Heart right ventricle (tissue), 16 donors: ENCODE measurements around the gene AUTS2. TPM values are rescaled to one million over a fixed set of nuclear protein-coding genes. Genes with fewer than 3 reads are reported as not detected.
A peak's percentile ranks its signal among the peaks of the same experiment; 100 is the strongest.

ENCODE experiments used
- ATAC-seq, 8 donors: fragments of 200-7000 bp; cut with Tn5 transposase; one replicate each; pipeline ENCODE4 v1.9.1; 2020; ENCODE audit warnings: mild to moderate bottlenecking in 8 of 8, moderate library complexity in 8 of 8, moderate number of reproducible peaks in 1 of 8
- DNase-seq, 2 donors: peaks; one replicate each; pipeline ENCODE4 v3.0.0-alpha.2; 2020
- H3K27ac ChIP-seq, 10 donors: fragments of 200-600 bp; sonication (generic) in 2 of 10; one replicate each; pipeline versions ENCODE4 v1.5.0 to v1.8.0; 2020 to 2022; ENCODE audit warnings: mild to moderate bottlenecking in 3 of 10
- H3K27me3 ChIP-seq, 7 donors: fragments of 200-600 bp; one replicate each; pipeline ENCODE4 v1.8.0; 2021 to 2022; ENCODE audit warnings: mild to moderate bottlenecking in 2 of 7
- H3K36me3 ChIP-seq, 9 donors: fragments of 200-600 bp; sonication (generic) in 1 of 9; one replicate each; pipeline versions ENCODE4 v1.5.0 to v1.8.0; 2020 to 2022; ENCODE audit warnings: mild to moderate bottlenecking in 2 of 9
- H3K4me1 ChIP-seq, 9 donors: fragments of 200-600 bp; sonication (generic) in 1 of 9; one replicate each; pipeline versions ENCODE4 v1.5.0 to v1.8.0; 2020 to 2022; ENCODE audit warnings: mild to moderate bottlenecking in 4 of 9
- H3K4me3 ChIP-seq, 10 donors: fragments of 200-600 bp; sonication (generic) in 2 of 10; one replicate each; pipeline versions ENCODE4 v1.5.0 to v1.8.0; 2020 to 2022; ENCODE audit warnings: mild to moderate bottlenecking in 7 of 10, moderate library complexity in 2 of 10
- H3K9me3 ChIP-seq, 11 donors: fragments of 200-600 bp in 10 of 11; sonication (generic) in 2 of 11; one replicate each; pipeline versions ENCODE4 v1.5.0 to v1.8.0; 2013 to 2022; ENCODE audit warnings: mild to moderate bottlenecking in 2 of 11, control low read depth in 1 of 11, moderate library complexity in 1 of 11
- WGBS, 2 donors: extraction: QIAGEN DNeasy Blood & Tissue Kit; methylation state at CpG; one replicate each; pipeline ENCODE4 v1.1.7; 2013; ENCODE audit warnings: inconsistent platforms in 1 of 2; 5-methylcytosine and 5-hydroxymethylcytosine counted together
- intact Hi-C, 10 donors: fragments of 100-400 bp; cut with DNase I; formaldehyde crosslinking; loops; one replicate each; pipeline versions ENCODE4 v1.11.1 to v1.14.2; 2022
- polyA plus RNA-seq, 2 donors: library from polyadenylated mRNA; stranded (reverse); fragments of 200-250 nt; gene quantifications; one replicate each; pipeline ENCODE4 v1.2.3, GENCODE V29; 2013
- total RNA-seq, 10 donors: library from RNA; stranded (reverse); fragmentation: NEBNext Ultra II Directional in 3 of 10; extraction: Animal tissue kit (Norgen Biotek cat#: 25700) in 3 of 10; gene quantifications; one replicate each; pipeline versions ENCODE4 v1.2.1 to v1.2.4, GENCODE V29; 2021 to 2023
- TF ChIP-seq, protein P1 (sequence below), 9 donors: fragments of 200-600 bp; sonication (generic) in 2 of 9; IDR thresholded peaks; one replicate each; pipeline versions ENCODE4 v1.5.0 to v1.8.0; 2021 to 2022; ENCODE audit warnings: antibody characterized with exemption in 9 of 9, mild to moderate bottlenecking in 5 of 9, moderate library complexity in 1 of 9
- donor health status: Arrhythmogenic right ventricular cardiomyopathy.
- donor health status: ischemic (EF 13 %, LVEDD 7.1; RV severe dilation, severe dysfunction).
- donor health status: healthy with polysubstance abuse.
- donor health status: DM: no; HTN: yes; CAD: no.
- donor health status: DM: no; HTN: no; CAD: no.
- donor health status: ischemic (EF 25% LVEDD 6.9; RV normal size, moderate dysfunction).
- donor health status: ischemic (EF 25% LVEDD 5.7; RV mildly dilated, moderate dysfunction).
- donor health status: healthy.
- donor health status: DM: yes; HTN: yes; CAD: no.
- donor health status: Ischemic cardiomyopathy.
- donor health status: ischemic (EF 35%, LVEDD 5.7; RV mildly dilated, moderate dysfunction).
- donor health status: nonischemic (EF 11% LVEDD 7.7; RV severe dilation, severe dysfunction).
- donor health status: DM: yes; HTN: yes; CAD: no.
- donor health status: PGD.
- donor health status: ischemic (EF 29% LVEDD 5.4; RV normal size, mild dysfunction).
- donor health status: nonischemic (EF 23%, LVEDD 6.1; RV moderate dilation, normal function).

AUTS2 gene
- total and polyA plus RNA-seq, 12 donors = 1.6 to 11.2 (median 7.3) TPM

DNA sequence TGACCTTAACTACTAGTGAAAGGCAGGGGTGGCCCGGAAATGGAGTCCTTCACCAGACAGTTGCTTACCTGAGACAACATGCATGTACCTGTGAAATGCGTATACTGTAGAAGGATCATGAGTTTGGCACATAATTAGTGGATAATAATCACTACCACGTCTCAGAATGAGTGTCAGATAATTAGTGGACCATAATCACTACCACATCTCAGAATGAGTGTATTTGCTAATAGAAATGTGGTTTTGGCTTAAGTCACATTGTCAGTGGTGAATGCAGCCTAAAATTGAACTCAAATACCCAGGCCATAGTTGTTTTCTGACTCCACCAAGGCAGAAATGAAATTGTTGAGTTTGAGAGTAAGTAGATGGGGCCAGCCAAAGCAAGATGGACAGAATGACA lies 1065.4 kb downstream of the AUTS2 start:
- TF ChIP-seq, protein P1, sequence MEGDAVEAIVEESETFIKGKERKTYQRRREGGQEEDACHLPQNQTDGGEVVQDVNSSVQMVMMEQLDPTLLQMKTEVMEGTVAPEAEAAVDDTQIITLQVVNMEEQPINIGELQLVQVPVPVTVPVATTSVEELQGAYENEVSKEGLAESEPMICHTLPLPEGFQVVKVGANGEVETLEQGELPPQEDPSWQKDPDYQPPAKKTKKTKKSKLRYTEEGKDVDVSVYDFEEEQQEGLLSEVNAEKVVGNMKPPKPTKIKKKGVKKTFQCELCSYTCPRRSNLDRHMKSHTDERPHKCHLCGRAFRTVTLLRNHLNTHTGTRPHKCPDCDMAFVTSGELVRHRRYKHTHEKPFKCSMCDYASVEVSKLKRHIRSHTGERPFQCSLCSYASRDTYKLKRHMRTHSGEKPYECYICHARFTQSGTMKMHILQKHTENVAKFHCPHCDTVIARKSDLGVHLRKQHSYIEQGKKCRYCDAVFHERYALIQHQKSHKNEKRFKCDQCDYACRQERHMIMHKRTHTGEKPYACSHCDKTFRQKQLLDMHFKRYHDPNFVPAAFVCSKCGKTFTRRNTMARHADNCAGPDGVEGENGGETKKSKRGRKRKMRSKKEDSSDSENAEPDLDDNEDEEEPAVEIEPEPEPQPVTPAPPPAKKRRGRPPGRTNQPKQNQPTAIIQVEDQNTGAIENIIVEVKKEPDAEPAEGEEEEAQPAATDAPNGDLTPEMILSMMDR (IDR thresholded peaks at IDR 0.05) = no peak
- DNase-seq (no peak), ATAC-seq (no peak)
- Histone ChIP-seq H3K27me3 (no peaks in the 10 kb centered on the region), H3K27ac (no peak overlapping the region), H3K36me3 (no peaks in the 10 kb centered on the region), H3K4me1 (peaks cover 0 to 20% (median 4%) of the 10 kb centered on the region in 9 donors), H3K4me3 (no peak overlapping the region), H3K9me3 (no peaks in the 10 kb centered on the region)
- WGBS, 2 donors = 63 to 66% methylated on average over 3 of the region's 3 CpGs
- intact Hi-C loops = no loop called here

DNA sequence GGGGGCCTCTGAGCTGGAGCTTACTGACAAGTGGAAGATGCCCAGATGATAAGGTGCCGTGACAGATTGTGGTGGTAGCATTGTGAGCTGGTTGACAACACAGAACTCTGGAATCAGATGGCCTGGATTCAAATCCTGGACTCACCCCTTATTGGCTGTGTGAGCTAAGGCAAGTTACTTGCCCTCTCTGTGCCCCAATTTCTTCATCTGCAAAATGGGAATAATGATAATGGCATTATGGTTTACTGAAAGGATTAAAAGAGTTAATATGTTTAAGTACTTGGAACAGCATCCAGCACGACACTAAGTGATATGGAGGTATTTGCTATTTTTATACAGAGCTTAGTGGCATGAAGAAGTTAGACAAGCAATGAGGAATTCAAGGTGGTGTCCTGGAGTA lies 1067.7 kb downstream of the AUTS2 start:
- H3K9me3 ChIP-seq = no peaks in the 10 kb centered on the region
- no peaks in the 10 kb centered on the region for H3K36me3 ChIP-seq
- H3K27me3 ChIP-seq = no peaks in the 10 kb centered on the region
- 57 to 74% methylated on average over 2 of the region's 2 CpGs for WGBS, 2 donors
- ATAC-seq = no peak
- peaks cover 0 to 25% (median 4%) of the 10 kb centered on the region in 9 donors for H3K4me1 ChIP-seq
- no peak for DNase-seq
- no peak overlapping the region for H3K27ac ChIP-seq
- H3K4me3 ChIP-seq = no peak overlapping the region
- TF ChIP-seq, protein P1 (IDR thresholded peaks at IDR 0.05) = no peak
- intact Hi-C loops = no loop called here

DNA sequence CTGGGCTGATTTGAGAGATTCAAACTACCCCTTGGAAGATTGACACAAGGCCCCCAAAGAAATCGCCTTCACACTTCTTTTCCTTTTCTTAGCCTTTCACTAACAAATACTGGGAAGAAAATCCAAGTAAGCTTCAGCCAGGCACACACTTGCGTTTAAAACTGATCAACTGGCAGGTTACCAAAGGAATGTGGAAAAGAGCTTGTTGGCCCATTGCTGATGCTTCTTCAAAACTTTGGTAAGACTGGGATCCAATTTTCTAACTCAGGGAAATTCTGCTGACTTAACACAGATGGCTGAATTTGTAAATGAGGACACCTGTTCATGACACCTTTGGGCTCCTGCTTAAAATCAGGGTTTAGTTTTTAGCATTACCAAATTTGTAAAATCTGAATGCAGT lies 1069.1 kb downstream of the AUTS2 start:
- peaks cover 0 to 25% (median 4%) of the 10 kb centered on the region in 9 donors for H3K4me1 ChIP-seq
- H3K36me3 ChIP-seq = no peaks in the 10 kb centered on the region
- no peak overlapping the region for H3K27ac ChIP-seq
- no peak for DNase-seq
- TF ChIP-seq, protein P1 (IDR thresholded peaks at IDR 0.05) = no peak
- H3K4me3 ChIP-seq = no peak overlapping the region
- WGBS, 2 donors = 76 to 81% methylated on average over 2 of the region's 2 CpGs
- intact Hi-C loops = no loop called here
- no peaks in the 10 kb centered on the region for H3K27me3 ChIP-seq
- no peaks in the 10 kb centered on the region for H3K9me3 ChIP-seq
- ATAC-seq = no peak

DNA sequence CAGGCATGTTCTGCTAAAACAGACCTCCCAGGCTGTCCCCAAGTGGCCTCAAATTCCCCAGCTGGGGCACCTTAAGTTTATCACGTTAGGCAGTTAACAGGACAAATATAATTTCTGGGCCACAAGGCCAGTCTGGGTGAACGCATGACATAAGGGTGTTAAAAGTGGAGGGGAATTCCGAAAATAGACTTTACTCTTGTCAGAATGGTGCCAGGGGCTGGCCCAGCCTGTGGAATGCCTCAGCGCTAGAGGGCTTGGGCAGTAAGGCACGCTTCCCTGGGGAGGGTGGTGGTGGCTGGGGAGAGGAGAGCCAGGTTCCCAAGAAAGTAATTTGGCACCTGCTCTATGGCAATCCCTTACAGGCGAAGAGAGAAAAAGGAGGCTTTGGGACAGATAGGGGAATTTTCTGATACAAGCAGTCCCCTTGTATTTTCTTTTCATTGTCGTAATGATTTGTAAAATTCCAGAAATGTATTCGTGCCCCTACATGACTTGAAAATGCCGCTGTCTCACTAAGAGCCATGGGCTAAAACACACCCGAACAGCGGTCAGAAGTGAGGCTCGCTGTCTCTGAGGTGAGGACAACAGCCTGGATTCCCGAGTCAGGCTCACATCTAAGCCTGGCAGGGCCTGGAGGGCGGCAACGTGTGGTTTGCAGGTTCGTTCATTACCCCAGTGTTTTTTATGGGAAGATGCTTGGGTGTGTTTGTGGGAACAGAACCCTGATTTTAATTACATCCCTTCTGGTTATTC lies 1070.5 kb downstream of the AUTS2 start:
- Histone ChIP-seq H3K9me3 (no peaks in the 10 kb centered on the region), H3K27ac (peak overlapping the region in 4 of 10 donors; percentile 36 to 65 (median 50)), H3K4me1 (peaks cover 0 to 25% (median 4%) of the 10 kb centered on the region in 9 donors), H3K27me3 (no peaks in the 10 kb centered on the region), H3K36me3 (no peaks in the 10 kb centered on the region), H3K4me3 (no peak overlapping the region)
- intact Hi-C loops = no loop called here
- WGBS, 2 donors = 50 to 66% methylated on average over 16 of the region's 16 CpGs
- ATAC-seq = peak; percentile 92 to 99 (median 98)
- TF ChIP-seq, protein P1 (IDR thresholded peaks at IDR 0.05) = peak in 2 of 9 donors; percentile 7 to 14
- DNase-seq = peak; percentile 53
